A673 (cell line): ENCODE data around the gene NLRP1.

Experiments
- EZH2 ChIP-seq: fragments of 200-600 bp; sonication (generic); IDR thresholded peaks from 2 replicates; pipeline ENCODE4 v1.6.1; 2017; ENCODE audit warnings: borderline replicate concordance, low read depth, mild to moderate bottlenecking, mixed read lengths, antibody characterized with exemption, low read length; ENCODE audit not compliant: poor library complexity, severe bottlenecking
- TF ChIP-seq, protein P1 (sequence below): fragments of 300-800, 200-600 bp; sonication (generic); conservative IDR thresholded peaks from 2 replicates; pipeline ENCODE4 v1.5.1; 2017; ENCODE audit warnings: low read depth, mild to moderate bottlenecking, antibody characterized with exemption, low read length, moderate library complexity, mixed read lengths

DNA sequence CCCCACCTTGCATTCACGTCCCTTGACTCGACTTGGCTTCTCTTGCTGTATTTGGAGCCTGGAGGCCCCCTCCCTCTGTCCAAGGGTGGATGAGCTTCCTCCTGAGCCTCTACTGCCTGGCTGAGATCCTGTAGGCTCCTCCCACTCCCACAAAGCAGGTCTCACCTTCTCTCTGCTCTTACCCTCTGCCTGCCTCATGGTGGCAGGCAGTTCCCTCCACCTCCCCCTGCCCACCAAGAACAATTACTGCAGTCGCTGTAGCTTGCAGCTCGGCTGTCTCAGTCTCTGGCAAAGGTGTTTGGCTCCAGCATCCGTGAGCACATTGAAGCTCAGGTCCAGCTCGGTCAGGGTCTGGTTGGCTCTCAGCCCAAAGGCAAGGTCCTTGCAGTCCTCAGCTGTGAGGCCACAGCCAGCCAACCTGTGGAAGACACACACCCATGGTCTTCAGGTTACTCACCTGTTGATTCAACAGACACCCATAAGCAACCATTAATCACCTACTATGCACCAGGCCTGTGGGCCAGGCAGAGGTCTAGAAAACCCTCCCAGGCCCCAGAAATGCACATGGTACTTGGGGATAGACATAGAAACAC, 42.6 kb downstream of the NLRP1 start:
- TF ChIP-seq EZH2, result no peak
- TF ChIP-seq, protein P1, sequence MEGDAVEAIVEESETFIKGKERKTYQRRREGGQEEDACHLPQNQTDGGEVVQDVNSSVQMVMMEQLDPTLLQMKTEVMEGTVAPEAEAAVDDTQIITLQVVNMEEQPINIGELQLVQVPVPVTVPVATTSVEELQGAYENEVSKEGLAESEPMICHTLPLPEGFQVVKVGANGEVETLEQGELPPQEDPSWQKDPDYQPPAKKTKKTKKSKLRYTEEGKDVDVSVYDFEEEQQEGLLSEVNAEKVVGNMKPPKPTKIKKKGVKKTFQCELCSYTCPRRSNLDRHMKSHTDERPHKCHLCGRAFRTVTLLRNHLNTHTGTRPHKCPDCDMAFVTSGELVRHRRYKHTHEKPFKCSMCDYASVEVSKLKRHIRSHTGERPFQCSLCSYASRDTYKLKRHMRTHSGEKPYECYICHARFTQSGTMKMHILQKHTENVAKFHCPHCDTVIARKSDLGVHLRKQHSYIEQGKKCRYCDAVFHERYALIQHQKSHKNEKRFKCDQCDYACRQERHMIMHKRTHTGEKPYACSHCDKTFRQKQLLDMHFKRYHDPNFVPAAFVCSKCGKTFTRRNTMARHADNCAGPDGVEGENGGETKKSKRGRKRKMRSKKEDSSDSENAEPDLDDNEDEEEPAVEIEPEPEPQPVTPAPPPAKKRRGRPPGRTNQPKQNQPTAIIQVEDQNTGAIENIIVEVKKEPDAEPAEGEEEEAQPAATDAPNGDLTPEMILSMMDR, result no peak
